ENCODE results near the gene NEAT1.

GRCh38 chr11:65492387-65492636, 69.7 kb downstream of the NEAT1 start:
- no peak for TF ChIP-seq CTCF (IDR thresholded peaks at IDR 0.05 in 2 of 3, conservative IDR thresholded peaks at IDR 0.05 in 1 of 3; ENCODE audit: borderline replicate concordance in 1 of 3, insufficient read depth in 1 of 3, low read depth in 2 of 3, low read length in 2 of 3)
- no peak for TF ChIP-seq JUND (IDR thresholded peaks at IDR 0.05)
